Hepatocyte (in vitro differentiated cells): Measurements from ENCODE around the gene SHOX.

Experiments used
- EZH2 ChIP-seq: fragments of 200-600 bp; sonication (generic); IDR thresholded peaks from 2 replicates; pipeline ENCODE4 v1.6.1; 2016; ENCODE audit warnings: antibody characterized with exemption, mild to moderate bottlenecking, borderline replicate concordance
- TF ChIP-seq, protein P1 (sequence below): fragments of 200-600 bp; sonication (generic); IDR thresholded peaks from 2 replicates; pipeline ENCODE4 v1.5.1; 2016; ENCODE audit warnings: antibody characterized with exemption, mild to moderate bottlenecking; ENCODE audit not compliant: poor library complexity

DNA sequence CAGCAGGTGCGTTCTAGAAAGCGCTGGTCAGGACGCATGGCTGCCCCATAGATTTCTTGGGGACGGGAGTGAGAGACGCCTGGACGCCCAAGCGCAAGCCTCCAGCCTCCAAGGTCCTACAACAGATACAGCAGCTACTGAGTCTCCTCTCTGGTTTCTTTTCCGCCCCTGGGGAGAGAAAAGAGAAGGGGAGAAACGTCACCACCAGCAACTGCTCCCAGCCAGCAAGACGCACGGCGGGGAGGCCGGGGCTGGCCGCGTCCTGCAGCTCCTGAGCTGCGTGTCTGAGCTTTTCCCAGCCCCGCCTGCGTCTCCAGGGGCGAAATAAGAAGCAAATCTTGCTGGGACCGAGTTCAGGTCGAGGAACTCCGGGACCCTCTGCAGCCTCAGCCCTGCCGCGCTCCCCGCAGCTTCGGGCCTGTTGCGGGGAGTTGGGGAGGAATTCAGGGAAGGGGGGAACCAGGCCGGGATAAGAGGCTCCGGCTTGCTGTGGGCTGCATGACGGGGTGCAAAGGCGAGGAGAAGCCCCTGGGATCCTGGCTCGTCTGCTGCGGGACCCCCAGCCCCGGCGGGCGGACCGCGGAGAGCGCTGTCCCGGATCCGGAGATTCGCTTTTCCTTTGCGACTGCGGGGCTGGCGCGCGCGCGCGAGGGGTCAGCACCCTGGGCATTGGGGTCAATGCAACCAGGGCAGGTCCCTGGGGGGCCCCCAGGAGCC lies 6.8 kb upstream of the SHOX start:
- TF ChIP-seq, protein P1, sequence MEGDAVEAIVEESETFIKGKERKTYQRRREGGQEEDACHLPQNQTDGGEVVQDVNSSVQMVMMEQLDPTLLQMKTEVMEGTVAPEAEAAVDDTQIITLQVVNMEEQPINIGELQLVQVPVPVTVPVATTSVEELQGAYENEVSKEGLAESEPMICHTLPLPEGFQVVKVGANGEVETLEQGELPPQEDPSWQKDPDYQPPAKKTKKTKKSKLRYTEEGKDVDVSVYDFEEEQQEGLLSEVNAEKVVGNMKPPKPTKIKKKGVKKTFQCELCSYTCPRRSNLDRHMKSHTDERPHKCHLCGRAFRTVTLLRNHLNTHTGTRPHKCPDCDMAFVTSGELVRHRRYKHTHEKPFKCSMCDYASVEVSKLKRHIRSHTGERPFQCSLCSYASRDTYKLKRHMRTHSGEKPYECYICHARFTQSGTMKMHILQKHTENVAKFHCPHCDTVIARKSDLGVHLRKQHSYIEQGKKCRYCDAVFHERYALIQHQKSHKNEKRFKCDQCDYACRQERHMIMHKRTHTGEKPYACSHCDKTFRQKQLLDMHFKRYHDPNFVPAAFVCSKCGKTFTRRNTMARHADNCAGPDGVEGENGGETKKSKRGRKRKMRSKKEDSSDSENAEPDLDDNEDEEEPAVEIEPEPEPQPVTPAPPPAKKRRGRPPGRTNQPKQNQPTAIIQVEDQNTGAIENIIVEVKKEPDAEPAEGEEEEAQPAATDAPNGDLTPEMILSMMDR = no peak
- TF ChIP-seq EZH2 = no peak
